OCI-LY7 (cell line): ENCODE results near the gene RWDD3. TPM values are rescaled to one million over a fixed set of nuclear protein-coding genes. Genes with fewer than 3 reads are reported as not detected.

Experiments used
- BruUV-seq: library from RNA; stranded (reverse); fragments of 400-500 nt; replicated peaks from 2 replicates; lab custom pipeline; 2021; lab: Mats Ljungman, UMichigan
- CTCF ChIA-PET: fragments of 300-600 bp; sonication (Branson Sonifier 250); formaldehyde crosslinking; loops from one replicate; lab custom pipeline; 2022; ENCODE audit warnings: antibody characterized with exemption; ENCODE audit not compliant: unreplicated experiment; lab: Charles Lee
- POLR2A ChIA-PET: fragments of 300-600 bp; sonication (Branson Sonifier 250); formaldehyde crosslinking; loops from one replicate; lab custom pipeline; 2022; ENCODE audit warnings: antibody characterized with exemption; lab: Charles Lee
- DNase-seq: peaks from one replicate; pipeline ENCODE4 v3.0.0-alpha.2; 2015; ENCODE audit warnings: low spot score
- H2AFZ ChIP-seq: fragments of 200-600 bp; sonication (generic), shearing (Covaris generic); 2 replicates; pipeline ENCODE4 v1.6.1; 2014; ENCODE audit warnings: mild to moderate bottlenecking, antibody characterized with exemption, low read length, moderate library complexity
- H3K27ac ChIP-seq: fragments of 200-600 bp; sonication (generic); 2 replicates; pipeline ENCODE4 v1.5.1; 2014; ENCODE audit warnings: mixed run types, low read depth, mild to moderate bottlenecking, moderate library complexity, low read length, inconsistent platforms; ENCODE audit not compliant: poor library complexity, severe bottlenecking
- H3K36me3 ChIP-seq: fragments of 200-600 bp; sonication (generic); 2 replicates; pipeline ENCODE4 v1.6.1; 2014; ENCODE audit warnings: mild to moderate bottlenecking, antibody characterized with exemption, low read length, moderate library complexity, mixed read lengths; ENCODE audit not compliant: insufficient read depth
- H3K4me1 ChIP-seq: fragments of 200-600 bp; sonication (generic); 2 replicates; pipeline ENCODE4 v1.5.1; 2014; ENCODE audit warnings: mild to moderate bottlenecking, low read length; ENCODE audit not compliant: insufficient read depth, poor library complexity, severe bottlenecking
- H3K4me2 ChIP-seq: fragments of 200-600 bp; sonication (generic); 2 replicates; pipeline ENCODE4 v1.6.1; 2014; ENCODE audit warnings: mild to moderate bottlenecking, low read length
- H3K4me3 ChIP-seq: fragments of 200-600 bp; sonication (generic); 2 replicates; pipeline ENCODE4 v1.5.1; 2014; ENCODE audit warnings: mild to moderate bottlenecking, low read depth, low read length; ENCODE audit not compliant: poor library complexity, severe bottlenecking
- H3K79me2 ChIP-seq: fragments of 200-600 bp; sonication (generic); 2 replicates; pipeline ENCODE4 v1.6.1; 2016; ENCODE audit warnings: low read depth, mild to moderate bottlenecking, low read length, moderate library complexity, mixed read lengths; ENCODE audit not compliant: insufficient read depth
- H3K9me2 ChIP-seq: fragments of 200-600 bp; sonication (generic); 2 replicates; pipeline ENCODE4 v1.6.1; 2016; ENCODE audit warnings: mild to moderate bottlenecking, low read length, mixed read lengths; ENCODE audit not compliant: insufficient read depth
- H3K9me3 ChIP-seq: fragments of 200-600 bp; sonication (generic); 2 replicates; pipeline ENCODE4 v1.6.1; 2014; ENCODE audit warnings: mild to moderate bottlenecking, mixed run types, low read length, mixed read lengths
- H4K20me1 ChIP-seq: fragments of 200-600 bp; sonication (generic); 2 replicates; pipeline ENCODE4 v1.6.1; 2014; ENCODE audit warnings: mild to moderate bottlenecking, antibody characterized with exemption, low read length, moderate library complexity, mixed read lengths; ENCODE audit not compliant: insufficient read depth
- CTCF ChIP-seq: fragments of 200-600 bp; sonication (generic); conservative IDR thresholded peaks from 2 replicates; pipeline ENCODE4 v1.5.1; 2014; ENCODE audit warnings: mild to moderate bottlenecking, antibody characterized with exemption, low read length, moderate library complexity, mixed read lengths
- EZH2phosphoT487 ChIP-seq: fragments of 200-600 bp; sonication (generic); IDR thresholded peaks from 2 replicates; pipeline ENCODE4 v1.6.1; 2018; ENCODE audit warnings: low read depth, borderline replicate concordance, mild to moderate bottlenecking, mixed run types, antibody characterized with exemption, low read length, moderate library complexity, mixed read lengths
- intact Hi-C: fragments of 100-400 bp; cut with micrococcal nuclease; formaldehyde crosslinking; loops from one replicate; pipeline ENCODE4 v1.10.0; 2022; ENCODE audit not compliant: unreplicated experiment
- total RNA-seq, 2 experiments: library from RNA; depleted of rRNA in 1 of 2; stranded (reverse); fragments of >200 nt in 1 of 2; shearing (Covaris generic) in 1 of 2; gene quantifications; 2 replicates each; pipeline ENCODE4 v1.2.3, GENCODE V29; 2014 to 2022

RWDD3 gene
- total RNA-seq, 2 experiments from 2014 or later = 11.7 to 20.9 TPM

DNA sequence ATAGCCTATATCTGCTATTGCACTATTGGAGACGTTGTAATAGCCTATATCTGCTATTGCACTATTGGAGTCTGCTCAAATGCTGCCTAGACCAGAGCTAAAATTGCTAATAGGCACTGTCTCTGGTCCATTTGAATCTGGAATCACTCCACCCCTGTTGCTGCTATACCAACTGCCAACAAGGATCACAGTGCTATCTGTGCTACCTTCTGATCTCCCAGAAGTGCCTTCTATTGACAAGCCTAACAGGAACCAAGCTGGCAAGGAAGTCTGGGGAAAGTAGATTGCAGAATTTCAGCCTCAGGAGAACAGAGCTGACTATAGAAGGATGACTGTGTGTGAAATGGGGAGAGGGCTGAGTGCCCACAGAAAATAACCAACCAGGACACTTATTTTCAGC, 15.9 kb downstream of the RWDD3 start:
- BruUV-seq = no TSS peak
- CTCF ChIA-PET = interaction anchor here (0.6 kb wide), 1 partner anchor 389 kb away, joined by 3 read pairs; no protein-coding TSS in a partner anchor

DNA sequence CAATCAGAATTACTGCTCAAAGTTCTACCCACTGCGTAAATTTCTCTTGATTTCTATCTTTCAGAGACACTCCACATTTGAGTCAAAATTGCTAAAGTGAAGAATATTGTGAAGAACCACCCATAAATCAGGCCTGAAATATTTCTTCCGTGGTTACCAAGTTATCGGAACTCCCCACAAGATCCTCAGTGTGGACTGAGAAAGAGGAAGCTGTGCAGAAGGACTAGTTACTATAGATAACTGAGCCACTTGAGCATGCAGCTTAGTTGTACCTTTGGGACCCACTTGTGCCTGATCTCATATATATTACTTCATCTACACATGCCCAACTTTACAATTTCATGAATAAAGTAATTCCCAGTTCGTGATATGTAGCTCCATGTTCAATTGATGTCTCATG, 18.4 kb downstream of the RWDD3 start:
- Histone ChIP-seq H3K27ac (no peak overlapping the region), H4K20me1 (no peaks in the 10 kb centered on the region), H3K4me1 (no peaks in the 10 kb centered on the region), H3K4me3 (no peak overlapping the region), H3K4me2 (no peak overlapping the region), H3K79me2 (no peaks in the 10 kb centered on the region), H2AFZ (no peak overlapping the region), H3K36me3 (peaks cover 17% of the 10 kb centered on the region), H3K9me3 (no peaks in the 10 kb centered on the region), H3K9me2 (no peaks in the 10 kb centered on the region)
- ChIA-PET POLR2A (interaction anchor here (0.6 to 0.9 kb wide), 3 partner anchors 33 to 397 kb away, joined by 3 read pairs; no protein-coding TSS in a partner anchor), CTCF (no interaction called here)
- TF ChIP-seq CTCF (no peak), EZH2phosphoT487 (no peak)
- intact Hi-C loops = no loop called here
- no peak for DNase-seq
- no TSS peak for BruUV-seq

More for the DNA sequence above, 15.9 kb downstream of the RWDD3 start:
- Histone ChIP-seq H3K36me3 (peaks cover 26% of the 10 kb centered on the region), H3K79me2 (no peaks in the 10 kb centered on the region), H4K20me1 (no peaks in the 10 kb centered on the region), H3K4me3 (no peak overlapping the region), H2AFZ (no peak overlapping the region), H3K9me3 (no peaks in the 10 kb centered on the region), H3K27ac (no peak overlapping the region), H3K9me2 (no peaks in the 10 kb centered on the region), H3K4me2 (no peak overlapping the region), H3K4me1 (no peaks in the 10 kb centered on the region)
- POLR2A ChIA-PET = interaction anchor here (1.2 kb wide), 1 partner anchor 8 kb away, joined by 3 read pairs; no protein-coding TSS in a partner anchor
- DNase-seq = no peak
- intact Hi-C loops = no loop called here
- TF ChIP-seq CTCF (no peak), EZH2phosphoT487 (no peak)

GRCh38 chr1:95254959-95255358, 20.9 kb downstream of the RWDD3 start:
- H3K36me3 ChIP-seq = no peaks in the 10 kb centered on the region
- ChIA-PET POLR2A (no interaction called here), CTCF (no interaction called here)
- H3K79me2 ChIP-seq = no peaks in the 10 kb centered on the region
- no peaks in the 10 kb centered on the region for H3K4me1 ChIP-seq
- no peak overlapping the region for H3K27ac ChIP-seq
- no peak for DNase-seq
- intact Hi-C loops = no loop called here
- H3K4me2 ChIP-seq = no peak overlapping the region
- no peaks in the 10 kb centered on the region; the same call in 1 of the 2 replicates for H3K9me2 ChIP-seq
- H3K9me3 ChIP-seq = no peaks in the 10 kb centered on the region
- no peak overlapping the region for H3K4me3 ChIP-seq
- no peak overlapping the region for H2AFZ ChIP-seq
- no peak for TF ChIP-seq CTCF
- TF ChIP-seq EZH2phosphoT487 = no peak
- no TSS peak for BruUV-seq
- no peaks in the 10 kb centered on the region for H4K20me1 ChIP-seq
